HepG2 (cell line): ENCODE results near the gene LRPAP1. TPM values are rescaled to one million over a fixed set of nuclear protein-coding genes. Genes with fewer than 3 reads are reported as not detected.

Experiments
- ATAC-seq: fragments of 200-7000 bp; cut with Tn5 transposase; 3 replicates; pipeline ENCODE4 v1.9.1; 2020; ENCODE audit warnings: mild to moderate bottlenecking, moderate library complexity
- Bru-seq: library from RNA; stranded (reverse); fragments of 400-500 nt; gene quantifications from one replicate; lab custom pipeline; 2021; lab: Mats Ljungman, UMichigan
- BruChase-seq, 2 experiments: library from RNA; stranded (reverse); fragments of 400-500 nt; gene quantifications; one replicate each; lab custom pipeline; 2021; lab: Mats Ljungman, UMichigan
- BruUV-seq: library from RNA; stranded (reverse); fragments of 400-500 nt; replicated peaks from 2 replicates; lab custom pipeline; 2021; lab: Mats Ljungman, UMichigan
- CTCF ChIA-PET: fragments of 300-600 bp; formaldehyde crosslinking; extraction: SDS; loops from one replicate; lab custom pipeline; 2021; ENCODE audit warnings: low total read pairs, inconsistent platforms, low intra/inter-chr PET ratio; lab: Yijun Ruan, JAX
- POLR2A ChIA-PET: fragments of 350-600 bp; sonication (Branson Sonifier 250); formaldehyde crosslinking; loops from one replicate; lab custom pipeline; 2020; ENCODE audit warnings: antibody characterized with exemption, inconsistent platforms; lab: Yijun Ruan, JAX
- DNase-seq: peaks from one replicate; pipeline ENCODE4 v3.0.0-alpha.2; 2015; ENCODE audit warnings: low spot score
- FAIRE-seq: peaks from 3 replicates; lab custom pipeline; 2011; peaks lifted over from hg19 to GRCh38; lab: Jason Lieb, UNC
- H2AFZ ChIP-seq: one replicate; pipeline ENCODE4 v1.6.1; 2011; ENCODE audit warnings: low read length, inconsistent platforms
- H3K27ac ChIP-seq: fragments of 300-600 bp; 3 replicates; pipeline ENCODE4 v1.8.0; 2011; ENCODE audit warnings: mixed run types, mild to moderate bottlenecking, mixed read lengths, low read length, inconsistent platforms; ENCODE audit not compliant: insufficient read depth; ENCODE audit errors: extremely low read length
- H3K27me3 ChIP-seq, 2 experiments: fragments of 200-600 bp in 1 of 2; 2 replicates in 1 of 2; 3 replicates in 1 of 2; pipeline versions ENCODE4 v1.6.0 to v1.8.0; 2011; ENCODE audit warnings: low read length in 2 of 2, mild to moderate bottlenecking in 2 of 2, moderate library complexity in 2 of 2, inconsistent platforms in 1 of 2; ENCODE audit not compliant: insufficient read depth in 2 of 2, control insufficient read depth in 1 of 2
- H3K36me3 ChIP-seq, 2 experiments: fragments of 200-600 bp in 1 of 2; replicated peaks in 1 of 2; 2 replicates in 1 of 2; 3 replicates in 1 of 2; pipeline versions ENCODE4 v1.5.1 to v1.8.0; 2011; ENCODE audit warnings: low read length in 2 of 2, inconsistent platforms in 1 of 2; ENCODE audit not compliant: insufficient read depth in 2 of 2, control insufficient read depth in 1 of 2
- H3K4me1 ChIP-seq: 2 replicates; pipeline ENCODE4 v1.5.1; 2012; ENCODE audit warnings: low read length, inconsistent platforms; ENCODE audit not compliant: insufficient read depth
- H3K4me2 ChIP-seq: 2 replicates; pipeline ENCODE4 v1.6.0; 2011; ENCODE audit warnings: low read depth, low read length, inconsistent platforms
- H3K4me3 ChIP-seq, 3 experiments: fragments of 200-600 bp in 1 of 3; sonication (generic), shearing (Covaris generic) in 1 of 3; replicated peaks in 1 of 3; 2 replicates each; pipeline ENCODE4 v1.5.1; 2011 to 2016; ENCODE audit warnings: low read length in 3 of 3, inconsistent platforms in 2 of 3, low read depth in 2 of 3, mild to moderate bottlenecking in 2 of 3, control low read depth in 1 of 3, mixed read lengths in 1 of 3; ENCODE audit not compliant: insufficient read depth in 1 of 3
- H3K79me2 ChIP-seq: one replicate; pipeline ENCODE4 v1.6.1; 2011; ENCODE audit warnings: low read length, inconsistent platforms; ENCODE audit not compliant: insufficient read depth
- H3K9ac ChIP-seq: 2 replicates; pipeline ENCODE4 v1.6.0; 2011; ENCODE audit warnings: mild to moderate bottlenecking, low read depth, low read length, inconsistent platforms; ENCODE audit not compliant: insufficient read depth
- H3K9me3 ChIP-seq: 2 replicates; pipeline ENCODE4 v1.5.1; 2012; ENCODE audit warnings: mild to moderate bottlenecking, low read length
- H4K20me1 ChIP-seq: 2 replicates; pipeline ENCODE4 v1.6.0; 2011; ENCODE audit warnings: inconsistent platforms, mild to moderate bottlenecking, low read length, moderate library complexity; ENCODE audit not compliant: insufficient read depth
- FOXO4 ChIP-seq: sonication (generic); formaldehyde crosslinking; conservative IDR thresholded peaks from 2 replicates; pipeline ENCODE4 v1.8.1; 2023; ENCODE audit warnings: missing genetic modification reagents
- IKZF1 ChIP-seq: fragments of 450-650 bp; IDR thresholded peaks from 2 replicates; pipeline ENCODE4 v1.7.1; 2016
- MAFF ChIP-seq: IDR thresholded peaks from 2 replicates; pipeline ENCODE4 v1.6.1; 2011; ENCODE audit warnings: low read depth, low read length, improper control_type of control experiment
- NFE2L1 ChIP-seq: sonication (generic); formaldehyde crosslinking; IDR thresholded peaks from 2 replicates; pipeline ENCODE4 v1.4.0; 2020; ENCODE audit warnings: missing genetic modification reagents, mild to moderate bottlenecking, borderline replicate concordance
- PAX8 ChIP-seq: sonication (generic); formaldehyde crosslinking; IDR thresholded peaks from 2 replicates; pipeline ENCODE4 v1.8.0; 2022; ENCODE audit warnings: mild to moderate bottlenecking, missing genetic modification reagents, borderline replicate concordance
- RELA ChIP-seq: sonication (generic); formaldehyde crosslinking; IDR thresholded peaks from 2 replicates; pipeline ENCODE4 v1.4.0; 2020; ENCODE audit warnings: missing genetic modification reagents
- SP5 ChIP-seq: IDR thresholded peaks from 2 replicates; pipeline ENCODE4 v1.6.1; 2016; ENCODE audit warnings: low read depth, borderline replicate concordance
- STAT5B ChIP-seq: sonication (generic); formaldehyde crosslinking; IDR thresholded peaks from 2 replicates; pipeline ENCODE4 v1.4.0; 2020; ENCODE audit warnings: missing genetic modification reagents
- ZBTB42 ChIP-seq: sonication (generic); formaldehyde crosslinking; IDR thresholded peaks from 2 replicates; pipeline ENCODE4 v1.5.0; 2020; ENCODE audit warnings: mild to moderate bottlenecking, missing genetic modification reagents
- ZKSCAN5 ChIP-seq: sonication (generic); formaldehyde crosslinking; IDR thresholded peaks from 2 replicates; pipeline ENCODE4 v1.5.1; 2020; ENCODE audit warnings: mild to moderate bottlenecking, missing genetic modification reagents
- ZKSCAN8 ChIP-seq: IDR thresholded peaks from 2 replicates; pipeline ENCODE4 v1.6.1; 2016; ENCODE audit warnings: borderline replicate concordance, missing genetic modification reagents, missing compliant biosample characterization
- ZMAT3 ChIP-seq: sonication (generic); formaldehyde crosslinking; conservative IDR thresholded peaks from 2 replicates; pipeline ENCODE4 v1.7.0; 2021; ENCODE audit warnings: missing genetic modification reagents
- ZMAT5 ChIP-seq: sonication (generic); formaldehyde crosslinking; IDR thresholded peaks from 2 replicates; pipeline ENCODE4 v1.5.0; 2020; ENCODE audit warnings: mild to moderate bottlenecking, low read depth, missing genetic modification reagents, borderline replicate concordance
- ZNF709 ChIP-seq: sonication (generic); formaldehyde crosslinking; IDR thresholded peaks from 2 replicates; pipeline ENCODE4 v1.5.0; 2020; ENCODE audit warnings: mild to moderate bottlenecking, missing genetic modification reagents
- WGBS: methylation state at CpG from one replicate; pipeline ENCODE4 v1.1.6; 2017; ENCODE audit warnings: low lambda C conversion rate; 5-methylcytosine and 5-hydroxymethylcytosine counted together
- in situ Hi-C: cut with HindIII; loops from 2 replicates; pipeline ENCODE4 v1.10.0; 2017; ENCODE audit warnings: low pct_unique_long_range_greater_than_20kb; ENCODE audit not compliant: extremely low pct_ligation_motif_present
- intact Hi-C: fragments of 100-400 bp; cut with micrococcal nuclease; formaldehyde crosslinking; loops from one replicate; pipeline ENCODE4 v1.10.0; 2022; ENCODE audit not compliant: unreplicated experiment
- long read RNA-seq, 2 experiments: library from RNA in 1 of 2; library from polyadenylated mRNA in 1 of 2; stranded (forward) in 1 of 2; unstranded in 1 of 2; transcript quantifications; one replicate each; pipeline ENCODE4 v2.0.0, GENCODE V29; 2019 to 2022
- polyA minus RNA-seq, 3 experiments: library from RNA; depleted of rRNA, polyadenylated mRNA; stranded (reverse); fragments of >200 nt; gene quantifications; 2 replicates each; pipeline ENCODE4 v1.2.3, GENCODE V29; 2011; ENCODE audit warnings: low replicate concordance in 1 of 3
- polyA plus RNA-seq, 8 experiments: library from polyadenylated mRNA; depleted of rRNA in 3 of 8; stranded (reverse) in 7 of 8; unstranded in 1 of 8; fragments of >200 nt; fragmentation: Illumina TruSeq in 4 of 8; extraction: Trizol in 4 of 8; gene quantifications; 2 replicates each; pipeline versions ENCODE4 v1.2.1 to v1.2.3, GENCODE V29; 2011 to 2016; ENCODE audit warnings: low read depth in 4 of 8, missing spikeins in 1 of 8, mixed read lengths in 1 of 8; ENCODE audit not compliant: insufficient read depth in 1 of 8
- total RNA-seq, 5 experiments: library from RNA; depleted of rRNA; stranded (reverse); fragments of >200 nt; fragmentation: Illumina TruSeq; extraction: Trizol; gene quantifications; 2 replicates each; pipeline ENCODE4 v1.2.3, GENCODE V29; 2016; ENCODE audit warnings: low read depth in 1 of 5

LRPAP1 gene
- total RNA-seq (2016; rRNA removed; fragmentation: Illumina TruSeq; extraction: Trizol) (81.5 and 191 TPM in 2 replicates), polyA plus RNA-seq (2011; rRNA removed) (153 and 176 TPM in 2 replicates), polyA minus RNA-seq (2011; rRNA and poly(A)+ RNA removed; ENCODE audit: low replicate concordance) (32.2 and 52.3 TPM in 2 replicates), Bru-seq, nascent RNA (percentile 76 among the genes with signal in this experiment), BruChase-seq, experiment 1, labeled RNA remaining after a 6-hour chase (percentile 85 among the genes with signal in this experiment), BruChase-seq, experiment 2, labeled RNA remaining after a 2-hour chase (percentile 85 among the genes with signal in this experiment)
- 13.6 and 13.8 TPM in 2 replicates for total RNA-seq (2016; cell fraction: cytosol; rRNA removed; fragmentation: Illumina TruSeq; extraction: Trizol; ENCODE audit: low read depth)
- total RNA-seq (2016; cell fraction: insoluble cytoplasmic fraction; rRNA removed; fragmentation: Illumina TruSeq; extraction: Trizol): 74.4 and 198 TPM in 2 replicates
- total RNA-seq (2016; cell fraction: membrane; rRNA removed; fragmentation: Illumina TruSeq; extraction: Trizol): 21.2 and 25.2 TPM in 2 replicates
- 143 and 170 TPM in 2 replicates for total RNA-seq (2016; cell fraction: nucleus; rRNA removed; fragmentation: Illumina TruSeq; extraction: Trizol)
- polyA plus RNA-seq (2011; cell fraction: cytosol; rRNA removed): 149 and 180 TPM in 2 replicates
- polyA plus RNA-seq (2011; cell fraction: nucleus; rRNA removed): 95.3 and 103 TPM in 2 replicates
- 118 TPM in 2 replicates for polyA plus RNA-seq (2012)
- polyA plus RNA-seq (2016; cell fraction: cytosol; fragmentation: Illumina TruSeq; extraction: Trizol; ENCODE audit: low read depth): 23.9 and 25.8 TPM in 2 replicates
- polyA plus RNA-seq (2016; cell fraction: insoluble cytoplasmic fraction; fragmentation: Illumina TruSeq; extraction: Trizol; ENCODE audit: low read depth): 64.4 and 77.4 TPM in 2 replicates
- 25.2 and 31.6 TPM in 2 replicates for polyA plus RNA-seq (2016; cell fraction: membrane; fragmentation: Illumina TruSeq; extraction: Trizol; ENCODE audit: low read depth)
- polyA plus RNA-seq (2016; cell fraction: nucleus; fragmentation: Illumina TruSeq; extraction: Trizol; ENCODE audit: insufficient read depth, low read depth): 270 and 284 TPM in 2 replicates
- polyA minus RNA-seq (2011; cell fraction: cytosol; rRNA and poly(A)+ RNA removed): 53.1 and 54.6 TPM in 2 replicates
- polyA minus RNA-seq (2011; cell fraction: nucleus; rRNA and poly(A)+ RNA removed): 24.3 and 25.0 TPM in 2 replicates
- long read RNA-seq, experiment 1, full-length matches to known transcripts: 490 of 521 reads
- long read RNA-seq, experiment 1, partial matches to known transcripts: 22 of 521 reads
- long read RNA-seq, experiment 1, other reads (novel, unspliced or antisense): 9 of 521 reads
- long read RNA-seq, experiment 2, full-length matches to known transcripts: 383 of 487 reads
- long read RNA-seq, experiment 2, partial matches to known transcripts: 73 of 487 reads
- long read RNA-seq, experiment 2, other reads (novel, unspliced or antisense): 31 of 487 reads

GRCh38 chr4:3531879-3532750 lies at the start of gene LRPAP1:
LRPAP1 (minus strand) TSS chr4:3532422; CDS start chr4:3532412, 10 bp downstream.
- CTCF ChIA-PET: no interaction called here
- H3K9ac ChIP-seq: peak within 1 kb of the TSS; percentile 85
- 0% methylated on average over 5 of the region's 84 CpGs for WGBS
- peak within 1 kb of the TSS; percentile 100 for H3K4me2 ChIP-seq
- H3K4me1 ChIP-seq: peaks cover 28% of the 10 kb centered on the region
- POLR2A ChIA-PET: no interaction called here
- in situ Hi-C loops: no loop called here
- no peaks in the 10 kb centered on the region for H3K9me3 ChIP-seq
- DNase-seq (peak; percentile 80), FAIRE-seq (no peak), ATAC-seq (peak; percentile 93)
- peaks cover 38% of the 10 kb centered on the region for H3K79me2 ChIP-seq
- no TSS peak for BruUV-seq
- peaks cover 0 to 7% of the 10 kb centered on the region in 2 experiments; a peak in 2 of 5 replicates for H3K27me3 ChIP-seq
- intact Hi-C loops: no loop called here
- peak within 1 kb of the TSS; percentile 90 to 99 (median 98) for H3K4me3 ChIP-seq
- peaks cover 9 to 22% of the 10 kb centered on the region in 2 experiments; a peak in 4 of 5 replicates for H3K36me3 ChIP-seq
- H2AFZ ChIP-seq: no peak within 1 kb of the TSS
- peaks cover 12% of the 10 kb centered on the region; the same call in 1 of the 2 replicates for H4K20me1 ChIP-seq
- H3K27ac ChIP-seq: peak within 1 kb of the TSS; percentile 63
- TF ChIP-seq RELA (CRISPR knock-in tag) (no peak), ZMAT3 (CRISPR knock-in tag) (no peak), ZKSCAN5 (CRISPR knock-in tag) (0 out of 2 replicates have a peak, but pooled peaks have one; percentile 41), SP5 (CRISPR knock-in tag) (peak; percentile 68; the same call in 1 of the 2 replicates), IKZF1 (no peak), ZBTB42 (no peak), STAT5B (peak; percentile 57; the same call in 1 of the 2 replicates), NFE2L1 (CRISPR knock-in tag) (no peak), ZMAT5 (CRISPR knock-in tag) (no peak), ZNF709 (CRISPR knock-in tag) (peak; percentile 68; the same call in 1 of the 2 replicates), PAX8 (CRISPR knock-in tag) (no peak), FOXO4 (CRISPR knock-in tag) (no peak), ZKSCAN8 (0 out of 2 replicates have a peak, but pooled peaks have one; percentile 49), MAFF (no peak)
